Measurements from ENCODE around the gene MGST2. TPM values are rescaled to one million over a fixed set of nuclear protein-coding genes. Genes with fewer than 3 reads are reported as not detected.
A peak's percentile ranks its signal among the peaks of the same experiment; 100 is the strongest.
"Not testable (repeated sequence)": the region's sequence is repeated elsewhere in the genome, so short reads cannot be mapped to it uniquely, and the experiment has no call there.

Gene MGST2
- total RNA-seq, 1 experiment from 2014 or later: 39.0 TPM

- intact Hi-C loops (cut with micrococcal nuclease): loop anchor here (1.0 kb wide), 3 partner anchors 14 to 217 kb away; no protein-coding TSS in a partner anchor
Measured at GRCh38 chr4:139633661-139634060, 32.0 kb upstream of the MGST2 start.

DNA sequence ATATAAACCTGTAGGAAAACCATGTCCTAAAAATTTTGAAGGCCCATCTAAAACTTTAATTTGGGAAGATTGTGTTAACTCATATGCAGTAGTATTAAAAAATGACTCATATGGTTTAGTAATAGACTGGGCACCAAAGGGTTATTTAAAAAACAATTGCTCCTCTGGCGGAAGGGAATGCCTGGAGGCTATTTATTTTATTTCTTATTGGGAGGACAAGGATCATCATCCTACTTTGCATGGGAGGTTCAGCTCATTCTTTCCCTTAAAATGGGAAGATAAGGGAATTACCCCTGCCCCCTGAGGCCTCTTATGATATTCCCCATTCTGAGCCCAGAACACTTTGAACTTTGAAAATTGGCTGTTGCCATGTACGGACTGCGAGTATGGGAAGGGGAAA, 29.7 kb upstream of the MGST2 start:
- no peaks in the 10 kb centered on the region for H3K9me2 ChIP-seq (replicated peaks; ENCODE audit: low read length)
- ChIA-PET CTCF (no interaction called here), POLR2A (ENCODE audit: unreplicated experiment) (no interaction called here)
- H4K20me1 ChIP-seq (ENCODE audit: low read length): no peaks in the 10 kb centered on the region
- no peaks in the 10 kb centered on the region for H3K9me3 ChIP-seq (ENCODE audit: low read length)
- peaks cover 16% of the 10 kb centered on the region for H3K4me1 ChIP-seq (ENCODE audit: insufficient read depth, low read length)
- H3K27me3 ChIP-seq (ENCODE audit: low read length): no peaks in the 10 kb centered on the region
- no peak overlapping the region for H3K4me3 ChIP-seq (ENCODE audit: low read length)
- H3K27ac ChIP-seq (ENCODE audit: low read length): 0 out of 2 replicates have a peak overlapping the region, but pooled peaks have one; percentile 29
- BruUV-seq (replicated peaks): no TSS peak
- H3K36me3 ChIP-seq (ENCODE audit: low read depth, low read length): no peaks in the 10 kb centered on the region
- intact Hi-C loops (cut with micrococcal nuclease): loop anchor here (2.0 kb wide), 1 partner anchor 15 kb away; no protein-coding TSS in a partner anchor
- DNase-seq (peak; percentile 73), ATAC-seq (no peak)
- no peaks in the 10 kb centered on the region for H3F3A ChIP-seq (ENCODE audit: low read length, unreplicated experiment)
- no peak overlapping the region for H3K9ac ChIP-seq (ENCODE audit: low read length)
- no peaks in the 10 kb centered on the region for H3K79me2 ChIP-seq (ENCODE audit: low read length)
- TF ChIP-seq EZH2 (IDR thresholded peaks at IDR 0.05; ENCODE audit: low read length, unreplicated experiment) (no peak), EZH2phosphoT487 (IDR thresholded peaks at IDR 0.05; ENCODE audit: borderline replicate concordance, low read length) (no peak)
- TF ChIP-seq, protein P1, sequence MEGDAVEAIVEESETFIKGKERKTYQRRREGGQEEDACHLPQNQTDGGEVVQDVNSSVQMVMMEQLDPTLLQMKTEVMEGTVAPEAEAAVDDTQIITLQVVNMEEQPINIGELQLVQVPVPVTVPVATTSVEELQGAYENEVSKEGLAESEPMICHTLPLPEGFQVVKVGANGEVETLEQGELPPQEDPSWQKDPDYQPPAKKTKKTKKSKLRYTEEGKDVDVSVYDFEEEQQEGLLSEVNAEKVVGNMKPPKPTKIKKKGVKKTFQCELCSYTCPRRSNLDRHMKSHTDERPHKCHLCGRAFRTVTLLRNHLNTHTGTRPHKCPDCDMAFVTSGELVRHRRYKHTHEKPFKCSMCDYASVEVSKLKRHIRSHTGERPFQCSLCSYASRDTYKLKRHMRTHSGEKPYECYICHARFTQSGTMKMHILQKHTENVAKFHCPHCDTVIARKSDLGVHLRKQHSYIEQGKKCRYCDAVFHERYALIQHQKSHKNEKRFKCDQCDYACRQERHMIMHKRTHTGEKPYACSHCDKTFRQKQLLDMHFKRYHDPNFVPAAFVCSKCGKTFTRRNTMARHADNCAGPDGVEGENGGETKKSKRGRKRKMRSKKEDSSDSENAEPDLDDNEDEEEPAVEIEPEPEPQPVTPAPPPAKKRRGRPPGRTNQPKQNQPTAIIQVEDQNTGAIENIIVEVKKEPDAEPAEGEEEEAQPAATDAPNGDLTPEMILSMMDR (conservative IDR thresholded peaks at IDR 0.05; ENCODE audit: low read depth, low read length): no peak
- H2AFZ ChIP-seq (ENCODE audit: low read length): no peak overlapping the region
- H3K4me2 ChIP-seq (ENCODE audit: low read length): peak overlapping the region; percentile 59

More at GRCh38 chr4:139633661-139634060, 32.0 kb upstream of the MGST2 start:
- no peaks in the 10 kb centered on the region for H3K79me2 ChIP-seq (ENCODE audit: low read length)
- DNase-seq (peak; percentile 70), ATAC-seq (peak; percentile 95)
- H3K36me3 ChIP-seq (ENCODE audit: low read depth, low read length): no peaks in the 10 kb centered on the region
- 0 out of 2 replicates have a peak overlapping the region, but pooled peaks have one; percentile 13 for H3K9ac ChIP-seq (ENCODE audit: low read length)
- peak overlapping the region; percentile 71 for H3K4me3 ChIP-seq (ENCODE audit: low read length)
- H2AFZ ChIP-seq (ENCODE audit: low read length): peak overlapping the region; percentile 84
- H3K9me3 ChIP-seq (ENCODE audit: low read length): no peaks in the 10 kb centered on the region
- H3K27ac ChIP-seq (ENCODE audit: low read length): no peak overlapping the region
- H3F3A ChIP-seq (ENCODE audit: low read length, unreplicated experiment): no peaks in the 10 kb centered on the region
- no peak for TF ChIP-seq EZH2phosphoT487 (IDR thresholded peaks at IDR 0.05; ENCODE audit: borderline replicate concordance, low read length)
- TF ChIP-seq, protein P1 (conservative IDR thresholded peaks at IDR 0.05; ENCODE audit: low read depth, low read length): peak; percentile 60
- ChIA-PET CTCF (interaction anchor here (0.6 to 1.2 kb wide), 4 partner anchors 14 to 30 kb away, joined by 3 to 13 read pairs (median 5); no protein-coding TSS in a partner anchor), POLR2A (ENCODE audit: unreplicated experiment) (interaction anchor here (0.6 kb wide), 1 partner anchor 388 kb away, joined by 3 read pairs; no protein-coding TSS in a partner anchor)
- H3K9me2 ChIP-seq (replicated peaks; ENCODE audit: low read length): no peaks in the 10 kb centered on the region
- H3K4me2 ChIP-seq (ENCODE audit: low read length): peak overlapping the region; percentile 89
- peaks cover 13% of the 10 kb centered on the region for H3K4me1 ChIP-seq (ENCODE audit: insufficient read depth, low read length)
- no peaks in the 10 kb centered on the region for H3K27me3 ChIP-seq (ENCODE audit: low read length)
- H4K20me1 ChIP-seq (ENCODE audit: low read length): no peaks in the 10 kb centered on the region
- BruUV-seq (replicated peaks): no TSS peak

DNA sequence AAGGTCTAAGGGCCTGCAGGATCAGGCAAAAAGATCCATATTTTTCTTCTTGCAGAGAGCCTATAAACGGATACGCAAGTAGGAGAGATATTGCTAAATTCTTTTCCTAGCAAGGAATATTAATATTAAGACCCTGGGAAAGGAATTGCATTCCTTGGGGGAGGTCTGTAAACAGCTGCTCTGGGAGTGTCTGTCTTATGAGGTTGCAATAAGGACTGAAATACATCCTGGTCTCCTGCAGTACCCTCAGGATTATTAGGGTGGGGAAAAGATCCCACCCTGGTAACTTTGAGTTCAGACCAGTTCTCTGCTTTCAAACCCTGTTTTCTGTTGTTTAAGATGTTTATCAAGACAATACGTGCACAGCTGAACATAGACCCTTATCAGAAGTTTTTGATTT, 27.3 kb upstream of the MGST2 start:
- H3F3A ChIP-seq (ENCODE audit: low read length, unreplicated experiment); POLR2A ChIA-PET (ENCODE audit: unreplicated experiment); H3K9me2 ChIP-seq (replicated peaks; ENCODE audit: low read length); DNase-seq; H2AFZ ChIP-seq (ENCODE audit: low read length); H3K4me3 ChIP-seq (ENCODE audit: low read length); H3K9me3 ChIP-seq (ENCODE audit: low read length); H3K79me2 ChIP-seq (ENCODE audit: low read length); H3K4me2 ChIP-seq (ENCODE audit: low read length); H3K36me3 ChIP-seq (ENCODE audit: low read depth, low read length); H4K20me1 ChIP-seq (ENCODE audit: low read length); ATAC-seq; BruUV-seq (replicated peaks); H3K9ac ChIP-seq (ENCODE audit: low read length); H3K27ac ChIP-seq (ENCODE audit: low read length); intact Hi-C loops (cut with micrococcal nuclease); H3K27me3 ChIP-seq (ENCODE audit: low read length); CTCF ChIA-PET: not testable (repeated sequence)
- peaks cover 32% of the 10 kb centered on the region for H3K4me1 ChIP-seq (ENCODE audit: insufficient read depth, low read length)
